Liver (tissue), 9 donors: ENCODE data around the gene NTNG2. TPM values are rescaled to one million over a fixed set of nuclear protein-coding genes. Genes with fewer than 3 reads are reported as not detected.

Source experiments
- DNase-seq: peaks from one replicate; pipeline ENCODE4 v3.0.0-alpha.2; 2017; ENCODE audit warnings: low spot score
- H3K27ac ChIP-seq, 2 donors: one replicate each; pipeline ENCODE4 v1.7.0; 2013; ENCODE audit warnings: inconsistent platforms in 2 of 2, low read length in 2 of 2, control low read depth in 1 of 2, low read depth in 1 of 2, mild to moderate bottlenecking in 1 of 2
- H3K27me3 ChIP-seq, 4 donors: one replicate each; pipeline versions ENCODE4 v1.6.1 to v1.7.0; 2013; ENCODE audit warnings: low read length in 3 of 4, inconsistent platforms in 1 of 4, mild to moderate bottlenecking in 1 of 4, moderate library complexity in 1 of 4; ENCODE audit not compliant: control insufficient read depth in 4 of 4, insufficient read depth in 4 of 4
- H3K36me3 ChIP-seq, 4 donors: one replicate each; pipeline versions ENCODE4 v1.6.1 to v1.7.0; 2013; ENCODE audit warnings: low read length in 3 of 4, mild to moderate bottlenecking in 3 of 4, low read depth in 1 of 4, moderate library complexity in 1 of 4; ENCODE audit not compliant: control insufficient read depth in 4 of 4, insufficient read depth in 3 of 4
- H3K4me1 ChIP-seq, 4 donors: one replicate each; pipeline versions ENCODE4 v1.6.1 to v1.7.0; 2013; ENCODE audit warnings: low read length in 3 of 4, mild to moderate bottlenecking in 3 of 4, moderate library complexity in 1 of 4; ENCODE audit not compliant: control insufficient read depth in 4 of 4, insufficient read depth in 4 of 4
- H3K4me3 ChIP-seq, 3 donors: one replicate each; pipeline versions ENCODE4 v1.6.1 to v1.7.0; 2013; ENCODE audit warnings: low read length in 3 of 3, control low read depth in 1 of 3, low read depth in 1 of 3, mild to moderate bottlenecking in 1 of 3
- H3K9ac ChIP-seq, 2 donors: one replicate each; pipeline ENCODE4 v1.7.0; 2013; ENCODE audit warnings: low read length in 2 of 2, mild to moderate bottlenecking in 2 of 2, moderate library complexity in 2 of 2, control low read depth in 1 of 2, low read depth in 1 of 2
- H3K9me3 ChIP-seq, 4 donors: one replicate each; pipeline versions ENCODE4 v1.6.1 to v1.7.0; 2013; ENCODE audit warnings: low read length in 3 of 4; ENCODE audit not compliant: control insufficient read depth in 4 of 4
- EGR1 ChIP-seq, 2 donors: IDR thresholded peaks; 2 replicates each; pipeline ENCODE4 v1.6.1; 2016 to 2018; ENCODE audit warnings: antibody characterized with exemption in 2 of 2, low read depth in 2 of 2
- FOXA1 ChIP-seq: IDR thresholded peaks from 2 replicates; pipeline ENCODE4 v1.6.1; 2016; ENCODE audit warnings: antibody characterized with exemption
- FOXA2 ChIP-seq: IDR thresholded peaks from 2 replicates; pipeline ENCODE4 v1.6.1; 2016; ENCODE audit warnings: antibody characterized with exemption
- GABPA ChIP-seq, 2 donors: IDR thresholded peaks in 1 of 2; conservative IDR thresholded peaks in 1 of 2; 2 replicates each; pipeline ENCODE4 v1.6.1; 2016; ENCODE audit warnings: antibody characterized with exemption in 2 of 2, mild to moderate bottlenecking in 1 of 2, moderate library complexity in 1 of 2
- HNF4A ChIP-seq, 2 donors: conservative IDR thresholded peaks; 2 replicates each; pipeline ENCODE4 v1.6.1; 2016; ENCODE audit warnings: antibody characterized with exemption in 2 of 2, mild to moderate bottlenecking in 2 of 2
- HNF4G ChIP-seq: IDR thresholded peaks from 2 replicates; pipeline ENCODE4 v1.6.1; 2016; ENCODE audit warnings: antibody characterized with exemption
- JUND ChIP-seq, 2 donors: IDR thresholded peaks; 2 replicates each; pipeline ENCODE4 v1.6.1; 2016; ENCODE audit warnings: antibody characterized with exemption in 2 of 2
- MAX ChIP-seq: IDR thresholded peaks from 2 replicates; pipeline ENCODE4 v1.6.1; 2016; ENCODE audit warnings: antibody characterized with exemption
- NR2F2 ChIP-seq: IDR thresholded peaks from 2 replicates; pipeline ENCODE4 v1.6.1; 2016; ENCODE audit warnings: antibody characterized with exemption
- RAD21 ChIP-seq, 2 donors: IDR thresholded peaks; 2 replicates each; pipeline ENCODE4 v1.6.1; 2016; ENCODE audit warnings: antibody characterized with exemption in 2 of 2, mild to moderate bottlenecking in 2 of 2
- REST ChIP-seq: IDR thresholded peaks from 2 replicates; pipeline ENCODE4 v1.6.1; 2016; ENCODE audit warnings: antibody characterized with exemption, mild to moderate bottlenecking
- RXRA ChIP-seq, 2 donors: IDR thresholded peaks; 2 replicates each; pipeline ENCODE4 v1.6.1; 2017 to 2018; ENCODE audit warnings: antibody characterized with exemption in 2 of 2, mild to moderate bottlenecking in 1 of 2
- SP1 ChIP-seq: IDR thresholded peaks from 2 replicates; pipeline ENCODE4 v1.6.1; 2018; ENCODE audit warnings: antibody characterized with exemption, mild to moderate bottlenecking
- TAF1 ChIP-seq: conservative IDR thresholded peaks from 2 replicates; pipeline ENCODE4 v1.6.1; 2016; ENCODE audit warnings: antibody characterized with exemption, mild to moderate bottlenecking
- YY1 ChIP-seq: IDR thresholded peaks from 2 replicates; pipeline ENCODE4 v1.6.1; 2016; ENCODE audit warnings: antibody characterized with exemption, mild to moderate bottlenecking
- ZBTB33 ChIP-seq: IDR thresholded peaks from 2 replicates; pipeline ENCODE4 v1.6.1; 2016; ENCODE audit warnings: antibody characterized with exemption
- WGBS: extraction: QIAGEN DNeasy Blood & Tissue Kit; methylation state at CpG from one replicate; pipeline ENCODE4 v1.1.7; 2013; 5-methylcytosine and 5-hydroxymethylcytosine counted together
- polyA plus RNA-seq, 2 donors: library from polyadenylated mRNA; stranded (reverse) in 1 of 2; unstranded in 1 of 2; fragments of 200-250 nt in 1 of 2; fragments of >200 nt in 1 of 2; fragmentation: Nextera tagmentation in 1 of 2; extraction: Ambion mirVana in 1 of 2; gene quantifications; one replicate each; pipeline versions ENCODE4 v1.2.1 to v1.2.3, GENCODE V29; 2013 to 2015
- total RNA-seq, 2 donors: library from RNA; depleted of rRNA; stranded (reverse); fragments of >200 nt; gene quantifications; one replicate each; pipeline ENCODE4 v1.2.3, GENCODE V29; 2014
- TF ChIP-seq, protein P1 (sequence below): IDR thresholded peaks from 2 replicates; pipeline ENCODE4 v1.6.1; 2016; ENCODE audit warnings: antibody characterized with exemption
- TF ChIP-seq, protein P2 (sequence below): fragments of 150-350 bp; IDR thresholded peaks from 2 replicates; pipeline ENCODE4 v1.5.1; 2017; ENCODE audit warnings: improper control_type of control experiment, low read depth, low read length; ENCODE audit not compliant: missing input control
- donor health status: healthy.
- donor health status: healthy.
- donor health status: healthy.
- donor health status: healthy.
- donor health status: healthy.

NTNG2 gene
- total and polyA plus RNA-seq, 4 donors, result 0.12 to 0.42 (median 0.28) TPM; not detected in 1

DNA sequence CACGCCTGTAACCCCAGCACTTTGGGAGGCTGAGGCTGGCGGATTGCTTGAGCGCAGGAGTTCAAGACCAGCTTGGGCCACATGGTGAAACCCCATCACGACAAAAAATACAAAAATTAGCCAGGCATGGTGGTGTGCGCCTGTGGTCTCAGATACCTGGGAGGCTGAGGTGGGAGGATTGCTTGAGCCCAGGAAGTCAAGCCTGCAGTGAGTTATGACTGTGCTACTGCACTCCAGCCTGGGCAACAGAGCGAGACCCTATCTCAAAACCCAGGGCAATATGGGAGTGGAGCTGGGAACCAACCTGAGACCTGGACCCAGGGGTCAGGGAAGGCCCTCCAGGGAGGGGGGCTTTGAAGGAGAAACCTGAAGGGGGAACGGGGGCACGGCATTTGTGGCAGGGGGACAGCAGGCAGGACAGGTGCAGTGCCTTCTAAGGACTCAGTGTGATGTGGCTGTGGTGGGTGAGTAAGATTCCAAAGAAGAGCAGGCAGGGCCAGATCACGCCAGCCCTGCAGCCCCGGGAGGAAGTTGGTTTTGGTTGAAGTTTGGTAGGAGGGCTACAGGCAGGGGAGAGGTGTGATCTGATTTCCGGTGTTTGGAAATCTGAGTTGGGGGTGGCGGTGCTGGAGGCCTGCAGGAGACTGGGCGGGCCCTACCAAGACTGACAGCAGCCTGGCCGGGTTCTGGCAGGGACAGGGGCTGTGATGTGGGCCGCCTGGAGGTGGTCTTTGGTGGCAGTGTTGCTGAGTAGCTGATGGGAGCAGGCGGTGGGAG, 46.2 kb downstream of the NTNG2 start:
- DNase-seq, result no peak
- Histone ChIP-seq H3K9me3 (peaks cover 0 to 6% (median 0%) of the 10 kb centered on the region in 4 donors), H3K4me3 (no peak overlapping the region), H3K27ac (no peak overlapping the region), H3K36me3 (no peaks in the 10 kb centered on the region), H3K4me1 (no peaks in the 10 kb centered on the region), H3K9ac (no peak overlapping the region), H3K27me3 (peaks cover 0 to 5% (median 1%) of the 10 kb centered on the region in 4 donors)
- WGBS, result 71% methylated on average over 16 of the region's 16 CpGs
- TF ChIP-seq HNF4G, result no peak
- TF ChIP-seq RAD21 (IDR thresholded peaks at IDR 0.05), result no peak

DNA sequence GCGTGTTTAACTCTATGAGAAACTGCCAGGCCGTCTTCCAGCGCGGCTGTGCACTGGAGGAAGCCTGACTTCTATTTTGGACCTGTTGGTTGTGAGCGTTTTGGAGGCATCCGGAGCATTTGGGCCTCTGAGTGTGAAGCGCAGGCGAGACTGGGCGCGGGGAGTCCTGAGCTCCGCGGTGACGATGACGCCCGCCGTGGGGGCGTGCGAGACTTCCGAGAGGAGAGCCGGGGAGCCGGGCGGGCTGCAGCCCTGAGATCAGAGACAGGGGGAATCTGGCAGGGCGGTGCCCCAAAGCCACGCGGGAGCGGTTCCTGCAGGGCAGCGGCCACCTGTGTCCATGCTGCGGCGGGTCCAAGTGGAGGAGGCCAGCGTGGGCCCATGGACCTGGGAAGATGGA, 47.4 kb downstream of the NTNG2 start:
- Histone ChIP-seq H3K27ac (no peak overlapping the region), H3K9me3 (peaks cover 0 to 6% (median 0%) of the 10 kb centered on the region in 4 donors), H3K4me1 (no peaks in the 10 kb centered on the region), H3K27me3 (peaks cover 0 to 5% (median 0%) of the 10 kb centered on the region in 4 donors), H3K9ac (no peak overlapping the region), H3K36me3 (no peaks in the 10 kb centered on the region), H3K4me3 (no peak overlapping the region)
- no peak for DNase-seq
- TF ChIP-seq GABPA (IDR thresholded peaks at IDR 0.05 in 1 of 2, conservative IDR thresholded peaks at IDR 0.05 in 1 of 2) (no peak), MAX (no peak), REST (no peak), RAD21 (IDR thresholded peaks at IDR 0.05) (no peak), NR2F2 (no peak), RXRA (IDR thresholded peaks at IDR 0.05) (no peak), FOXA1 (no peak), TAF1 (no peak), SP1 (no peak), HNF4G (no peak), FOXA2 (no peak), HNF4A (conservative IDR thresholded peaks at IDR 0.05) (no peak), JUND (IDR thresholded peaks at IDR 0.05) (no peak), EGR1 (IDR thresholded peaks at IDR 0.05; ENCODE audit: low read depth in 2 of 2) (no peak), YY1 (no peak), ZBTB33 (no peak)
- TF ChIP-seq, protein P1, sequence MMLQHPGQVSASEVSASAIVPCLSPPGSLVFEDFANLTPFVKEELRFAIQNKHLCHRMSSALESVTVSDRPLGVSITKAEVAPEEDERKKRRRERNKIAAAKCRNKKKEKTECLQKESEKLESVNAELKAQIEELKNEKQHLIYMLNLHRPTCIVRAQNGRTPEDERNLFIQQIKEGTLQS, result no peak
- TF ChIP-seq, protein P2, sequence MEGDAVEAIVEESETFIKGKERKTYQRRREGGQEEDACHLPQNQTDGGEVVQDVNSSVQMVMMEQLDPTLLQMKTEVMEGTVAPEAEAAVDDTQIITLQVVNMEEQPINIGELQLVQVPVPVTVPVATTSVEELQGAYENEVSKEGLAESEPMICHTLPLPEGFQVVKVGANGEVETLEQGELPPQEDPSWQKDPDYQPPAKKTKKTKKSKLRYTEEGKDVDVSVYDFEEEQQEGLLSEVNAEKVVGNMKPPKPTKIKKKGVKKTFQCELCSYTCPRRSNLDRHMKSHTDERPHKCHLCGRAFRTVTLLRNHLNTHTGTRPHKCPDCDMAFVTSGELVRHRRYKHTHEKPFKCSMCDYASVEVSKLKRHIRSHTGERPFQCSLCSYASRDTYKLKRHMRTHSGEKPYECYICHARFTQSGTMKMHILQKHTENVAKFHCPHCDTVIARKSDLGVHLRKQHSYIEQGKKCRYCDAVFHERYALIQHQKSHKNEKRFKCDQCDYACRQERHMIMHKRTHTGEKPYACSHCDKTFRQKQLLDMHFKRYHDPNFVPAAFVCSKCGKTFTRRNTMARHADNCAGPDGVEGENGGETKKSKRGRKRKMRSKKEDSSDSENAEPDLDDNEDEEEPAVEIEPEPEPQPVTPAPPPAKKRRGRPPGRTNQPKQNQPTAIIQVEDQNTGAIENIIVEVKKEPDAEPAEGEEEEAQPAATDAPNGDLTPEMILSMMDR, result no peak
- WGBS, result 80% methylated on average over 30 of the region's 30 CpGs
